ENCODE data around the gene KCNN2. TPM values are rescaled to one million over a fixed set of nuclear protein-coding genes. Genes with fewer than 3 reads are reported as not detected.

The KCNN2 gene
- total and polyA plus RNA-seq, 4 donors: 0.09 to 4.6 (median 3.0) TPM

GRCh38 chr5:114448481-114448880 is 86.6 kb downstream of the KCNN2 start:
- Histone ChIP-seq H3K27ac (ENCODE audit: low read depth in 1 of 2, low read length in 2 of 2) (no peak overlapping the region), H3K4me3 (ENCODE audit: low read depth in 1 of 3, low read length in 3 of 3) (no peak overlapping the region), H3K4me1 (ENCODE audit: control insufficient read depth in 4 of 4, insufficient read depth in 4 of 4, low read length in 3 of 4) (peaks cover 1 to 30% (median 24%) of the 10 kb centered on the region in 4 donors), H3K9ac (ENCODE audit: low read depth in 1 of 2, low read length in 2 of 2) (no peak overlapping the region), H3K36me3 (ENCODE audit: control insufficient read depth in 4 of 4, insufficient read depth in 3 of 4, low read depth in 1 of 4, low read length in 3 of 4) (no peaks in the 10 kb centered on the region), H3K27me3 (ENCODE audit: control insufficient read depth in 4 of 4, insufficient read depth in 4 of 4, low read length in 3 of 4) (no peaks in the 10 kb centered on the region), H3K9me3 (ENCODE audit: control insufficient read depth in 4 of 4, low read length in 3 of 4) (no peaks in the 10 kb centered on the region)
- TF ChIP-seq SP1 (IDR thresholded peaks at IDR 0.05): no peak
- no peak for TF ChIP-seq REST (IDR thresholded peaks at IDR 0.05)
- TF ChIP-seq CTCF (IDR thresholded peaks at IDR 0.05; ENCODE audit: low read depth, low read length, missing input control): no peak
- no peak for TF ChIP-seq FOXA1 (IDR thresholded peaks at IDR 0.05)
- no peak for TF ChIP-seq NR2F2 (IDR thresholded peaks at IDR 0.05)
- no peak for TF ChIP-seq HNF4A (conservative IDR thresholded peaks at IDR 0.05)
- no peak for TF ChIP-seq ZBTB33 (IDR thresholded peaks at IDR 0.05)
- no peak for TF ChIP-seq JUND (IDR thresholded peaks at IDR 0.05)
- no peak for TF ChIP-seq FOXA2 (IDR thresholded peaks at IDR 0.05)
- TF ChIP-seq ATF3 (IDR thresholded peaks at IDR 0.05): no peak
- no peak for TF ChIP-seq GABPA (IDR thresholded peaks at IDR 0.05 in 1 of 2, conservative IDR thresholded peaks at IDR 0.05 in 1 of 2)
- TF ChIP-seq TAF1 (conservative IDR thresholded peaks at IDR 0.05): no peak
- no peak for TF ChIP-seq RAD21 (IDR thresholded peaks at IDR 0.05)
- TF ChIP-seq MAX (IDR thresholded peaks at IDR 0.05): no peak
- no peak for TF ChIP-seq YY1 (IDR thresholded peaks at IDR 0.05)
- no peak for TF ChIP-seq HNF4G (IDR thresholded peaks at IDR 0.05)
- no peak for DNase-seq (ENCODE audit: low spot score)
- WGBS: 69% methylated on average over 4 of the region's 4 CpGs

- Histone ChIP-seq H3K9ac (ENCODE audit: low read depth in 1 of 2, low read length in 2 of 2) (no peak overlapping the region), H3K27ac (ENCODE audit: low read depth in 1 of 2, low read length in 2 of 2) (no peak overlapping the region), H3K4me1 (ENCODE audit: control insufficient read depth in 4 of 4, insufficient read depth in 4 of 4, low read length in 3 of 4) (peaks cover 1 to 30% (median 24%) of the 10 kb centered on the region in 4 donors), H3K36me3 (ENCODE audit: control insufficient read depth in 4 of 4, insufficient read depth in 3 of 4, low read depth in 1 of 4, low read length in 3 of 4) (no peaks in the 10 kb centered on the region), H3K9me3 (ENCODE audit: control insufficient read depth in 4 of 4, low read length in 3 of 4) (no peaks in the 10 kb centered on the region), H3K4me3 (ENCODE audit: low read depth in 1 of 3, low read length in 3 of 3) (no peak overlapping the region), H3K27me3 (ENCODE audit: control insufficient read depth in 4 of 4, insufficient read depth in 4 of 4, low read length in 3 of 4) (no peaks in the 10 kb centered on the region)
- WGBS: 10% methylated on average over 16 of the region's 16 CpGs
- TF ChIP-seq FOXA2 (IDR thresholded peaks at IDR 0.05): no peak
- no peak for TF ChIP-seq ATF3 (IDR thresholded peaks at IDR 0.05)
- no peak for TF ChIP-seq FOXA1 (IDR thresholded peaks at IDR 0.05)
- no peak for TF ChIP-seq TAF1 (conservative IDR thresholded peaks at IDR 0.05)
- TF ChIP-seq HNF4A (conservative IDR thresholded peaks at IDR 0.05): no peak
- TF ChIP-seq SP1 (IDR thresholded peaks at IDR 0.05): no peak
- TF ChIP-seq RAD21 (IDR thresholded peaks at IDR 0.05): peak; percentile 93 to 94
- peak; percentile 80 for TF ChIP-seq CTCF (IDR thresholded peaks at IDR 0.05; ENCODE audit: low read depth, low read length, missing input control)
- TF ChIP-seq NR2F2 (IDR thresholded peaks at IDR 0.05): no peak
- DNase-seq (ENCODE audit: low spot score): peak; percentile 50
These were observed 88.1 kb downstream of the KCNN2 start for GRCh38 chr5:114449860-114450421.
